Omental fat pad (tissue), 4 donors: ENCODE data around the gene TOP3B. TPM values are rescaled to one million over a fixed set of nuclear protein-coding genes. Genes with fewer than 3 reads are reported as not detected.
A peak's percentile ranks its signal among the peaks of the same experiment; 100 is the strongest.

Experiments
- ATAC-seq: fragments of 150-250 bp; one replicate; pipeline ENCODE4 v1.9.1; 2016; ENCODE audit warnings: mild to moderate bottlenecking, moderate library complexity; ENCODE audit not compliant: low FRiP score
- DNase-seq: peaks from one replicate; pipeline ENCODE4 v3.0.0-alpha.2; 2019; ENCODE audit warnings: low spot score
- CTCF ChIP-seq, 3 donors: fragments of 450-650 bp; IDR thresholded peaks; one replicate each; pipeline ENCODE4 v1.5.1; 2016 to 2017; ENCODE audit warnings: antibody characterized with exemption in 3 of 3, mild to moderate bottlenecking in 3 of 3, moderate library complexity in 2 of 3
- total RNA-seq, 4 donors: library from RNA; depleted of rRNA; stranded (reverse); fragments of >200 nt; gene quantifications; one replicate each; pipeline ENCODE4 v1.1.0, GENCODE V29; 2016

The TOP3B gene
- total RNA-seq, 4 donors from 2014 or later = 17.5 to 45.4 (median 21.3) TPM

- ATAC-seq (no peak), DNase-seq (no peak)
- no peak for TF ChIP-seq CTCF (IDR thresholded peaks at IDR 0.05)
These were observed 37.9 kb upstream of the TOP3B start for GRCh38 chr22:22020425-22020852.

- DNase-seq (no peak), ATAC-seq (no peak)
- no peak for TF ChIP-seq CTCF (IDR thresholded peaks at IDR 0.05)
These were observed 37.3 kb upstream of the TOP3B start for GRCh38 chr22:22019659-22020424.

- no peak for TF ChIP-seq CTCF (IDR thresholded peaks at IDR 0.05)
- ATAC-seq (peak; percentile 25), DNase-seq (no peak)
These were observed 36.5 kb upstream of the TOP3B start for GRCh38 chr22:22018825-22019658.

GRCh38 chr22:22015631-22016030 is 33.0 kb upstream of the TOP3B start:
- ATAC-seq = no peak
- DNase-seq = no peak
- TF ChIP-seq CTCF (IDR thresholded peaks at IDR 0.05) = no peak

- TF ChIP-seq CTCF (IDR thresholded peaks at IDR 0.05) = no peak
- no peak for ATAC-seq
These were observed 31.7 kb upstream of the TOP3B start for GRCh38 chr22:22014285-22014659.

GRCh38 chr22:22013559-22014284 is 31.1 kb upstream of the TOP3B start:
- TF ChIP-seq CTCF (IDR thresholded peaks at IDR 0.05) = no peak
- no peak for DNase-seq
- ATAC-seq = no peak

More at GRCh38 chr22:22014285-22014659, 31.7 kb upstream of the TOP3B start:
- no peak for DNase-seq
